Loucy (cell line): ENCODE data around the gene KCNT2.

Source experiments
- H2AFZ ChIP-seq: fragments of 200-600 bp; sonication (generic); 2 replicates; pipeline ENCODE4 v1.6.0; 2016; ENCODE audit warnings: antibody characterized with exemption, mild to moderate bottlenecking, low read length, moderate library complexity
- H3F3A ChIP-seq: fragments of 200-600 bp; 2 replicates; pipeline ENCODE4 v1.6.0; 2016; ENCODE audit warnings: antibody characterized with exemption, low read depth, mild to moderate bottlenecking
- H3K27me3 ChIP-seq: fragments of 200-600 bp; sonication (generic); 2 replicates; pipeline ENCODE4 v1.6.1; 2014; ENCODE audit warnings: low read length, mild to moderate bottlenecking; ENCODE audit not compliant: insufficient read depth, poor library complexity, severe bottlenecking
- H3K36me3 ChIP-seq: fragments of 200-600 bp; sonication (generic); 2 replicates; pipeline ENCODE4 v1.6.1; 2016; ENCODE audit warnings: low read length; ENCODE audit not compliant: insufficient read depth
- H3K4me1 ChIP-seq: fragments of 200-600 bp; sonication (generic); 2 replicates; pipeline ENCODE4 v1.5.1; 2014; ENCODE audit warnings: low read length, mild to moderate bottlenecking; ENCODE audit not compliant: insufficient read depth, poor library complexity, severe bottlenecking
- H3K4me2 ChIP-seq: fragments of 200-600 bp; sonication (generic); 2 replicates; pipeline ENCODE4 v1.6.0; 2014; ENCODE audit warnings: antibody characterized with exemption, low read length, low read depth, mild to moderate bottlenecking; ENCODE audit not compliant: poor library complexity, severe bottlenecking
- H3K4me3 ChIP-seq: fragments of 200-600 bp; sonication (generic); 2 replicates; pipeline ENCODE4 v1.5.1; 2014; ENCODE audit warnings: low read length, mild to moderate bottlenecking, mixed read lengths; ENCODE audit not compliant: poor library complexity, severe bottlenecking
- H3K79me2 ChIP-seq: fragments of 200-600 bp; sonication (generic); 2 replicates; pipeline ENCODE4 v1.6.1; 2014; ENCODE audit warnings: low read length; ENCODE audit not compliant: insufficient read depth
- H3K9ac ChIP-seq: fragments of 200-600 bp; sonication (generic); 2 replicates; pipeline ENCODE4 v1.6.0; 2014; ENCODE audit warnings: mild to moderate bottlenecking, low read depth, low read length, moderate library complexity; ENCODE audit not compliant: poor library complexity, severe bottlenecking
- H3K9me2 ChIP-seq: fragments of 200-600 bp; sonication (generic); replicated peaks from 2 replicates; pipeline ENCODE4 v1.6.1; 2016; ENCODE audit warnings: low read depth, low read length, mixed read lengths
- H3K9me3 ChIP-seq: fragments of 200-600 bp; sonication (generic); 2 replicates; pipeline ENCODE4 v1.6.1; 2014; ENCODE audit warnings: mild to moderate bottlenecking, antibody characterized with exemption, low read length, low read depth; ENCODE audit not compliant: insufficient read depth
- H4K20me1 ChIP-seq: fragments of 200-600 bp; sonication (generic); 2 replicates; pipeline ENCODE4 v1.6.0; 2014; ENCODE audit warnings: antibody characterized with exemption, low read length, mild to moderate bottlenecking; ENCODE audit not compliant: insufficient read depth, poor library complexity, severe bottlenecking
- EZH2phosphoT487 ChIP-seq: fragments of 200-600 bp; IDR thresholded peaks from 2 replicates; pipeline ENCODE4 v1.6.1; 2018; ENCODE audit warnings: antibody characterized with exemption, mild to moderate bottlenecking, moderate library complexity, borderline replicate concordance
- TF ChIP-seq, protein P1 (sequence below): fragments of 200-600 bp; sonication (generic); conservative IDR thresholded peaks from 2 replicates; pipeline ENCODE4 v1.5.1; 2014; ENCODE audit warnings: mild to moderate bottlenecking, antibody characterized with exemption, low read length

KCNT2 gene

DNA sequence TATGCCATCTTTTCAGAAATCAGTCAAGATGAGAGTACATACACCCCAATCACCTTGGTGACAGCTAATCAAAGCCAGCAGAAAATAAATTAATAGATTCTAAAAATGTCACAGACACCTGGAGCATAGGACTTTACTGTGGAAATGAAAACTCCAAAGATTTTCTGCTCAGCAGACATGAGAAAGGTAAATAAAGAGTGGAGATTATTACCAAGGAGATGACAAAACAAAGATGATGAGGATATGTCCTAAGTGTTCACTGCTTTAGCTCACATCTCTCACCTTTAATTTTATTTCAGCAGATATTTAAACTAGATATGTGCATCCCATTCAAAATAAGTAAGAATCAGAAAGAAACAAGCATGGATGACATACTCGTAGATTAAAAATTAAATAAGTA lies 14.8 kb upstream of the KCNT2 start:
- Histone ChIP-seq H3K79me2 (no peaks in the 10 kb centered on the region), H2AFZ (no peak overlapping the region), H3K4me1 (no peaks in the 10 kb centered on the region), H3K9me3 (no peaks in the 10 kb centered on the region), H3K9me2 (no peaks in the 10 kb centered on the region), H3K27me3 (no peaks in the 10 kb centered on the region), H3K4me2 (no peak overlapping the region), H4K20me1 (no peaks in the 10 kb centered on the region), H3K4me3 (no peak overlapping the region), H3F3A (no peaks in the 10 kb centered on the region), H3K9ac (no peak overlapping the region), H3K36me3 (no peaks in the 10 kb centered on the region)
- TF ChIP-seq, protein P1, sequence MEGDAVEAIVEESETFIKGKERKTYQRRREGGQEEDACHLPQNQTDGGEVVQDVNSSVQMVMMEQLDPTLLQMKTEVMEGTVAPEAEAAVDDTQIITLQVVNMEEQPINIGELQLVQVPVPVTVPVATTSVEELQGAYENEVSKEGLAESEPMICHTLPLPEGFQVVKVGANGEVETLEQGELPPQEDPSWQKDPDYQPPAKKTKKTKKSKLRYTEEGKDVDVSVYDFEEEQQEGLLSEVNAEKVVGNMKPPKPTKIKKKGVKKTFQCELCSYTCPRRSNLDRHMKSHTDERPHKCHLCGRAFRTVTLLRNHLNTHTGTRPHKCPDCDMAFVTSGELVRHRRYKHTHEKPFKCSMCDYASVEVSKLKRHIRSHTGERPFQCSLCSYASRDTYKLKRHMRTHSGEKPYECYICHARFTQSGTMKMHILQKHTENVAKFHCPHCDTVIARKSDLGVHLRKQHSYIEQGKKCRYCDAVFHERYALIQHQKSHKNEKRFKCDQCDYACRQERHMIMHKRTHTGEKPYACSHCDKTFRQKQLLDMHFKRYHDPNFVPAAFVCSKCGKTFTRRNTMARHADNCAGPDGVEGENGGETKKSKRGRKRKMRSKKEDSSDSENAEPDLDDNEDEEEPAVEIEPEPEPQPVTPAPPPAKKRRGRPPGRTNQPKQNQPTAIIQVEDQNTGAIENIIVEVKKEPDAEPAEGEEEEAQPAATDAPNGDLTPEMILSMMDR, result no peak
- no peak for TF ChIP-seq EZH2phosphoT487

DNA sequence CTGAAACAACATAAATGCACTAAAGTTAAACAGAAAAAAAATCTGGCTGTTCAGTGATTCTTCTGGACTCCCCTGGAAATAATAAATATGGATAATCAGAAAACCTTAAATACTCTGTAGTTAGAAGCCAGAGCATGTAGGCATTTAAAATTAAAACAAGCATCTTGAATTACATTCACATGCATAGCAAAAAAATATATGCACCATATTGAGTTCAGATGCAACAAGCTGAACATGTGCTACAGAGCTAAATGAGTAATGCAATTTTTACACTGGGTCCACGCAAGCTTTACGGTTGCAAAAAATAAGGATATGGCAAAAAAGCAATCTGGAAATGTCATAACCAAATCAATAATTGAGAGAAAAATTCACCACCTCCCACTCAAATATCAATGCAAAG lies 11.5 kb upstream of the KCNT2 start:
- H3K9ac ChIP-seq, result no peak overlapping the region
- no peak overlapping the region for H3K4me2 ChIP-seq
- H3K4me3 ChIP-seq, result no peak overlapping the region
- H3K79me2 ChIP-seq, result no peaks in the 10 kb centered on the region
- no peaks in the 10 kb centered on the region for H4K20me1 ChIP-seq
- TF ChIP-seq, protein P1, result no peak
- no peak for TF ChIP-seq EZH2phosphoT487
- no peaks in the 10 kb centered on the region for H3K27me3 ChIP-seq
- no peaks in the 10 kb centered on the region for H3K4me1 ChIP-seq
- no peaks in the 10 kb centered on the region for H3K9me3 ChIP-seq
- no peak overlapping the region for H2AFZ ChIP-seq
- no peaks in the 10 kb centered on the region for H3F3A ChIP-seq
- no peaks in the 10 kb centered on the region for H3K9me2 ChIP-seq
- no peaks in the 10 kb centered on the region for H3K36me3 ChIP-seq

DNA sequence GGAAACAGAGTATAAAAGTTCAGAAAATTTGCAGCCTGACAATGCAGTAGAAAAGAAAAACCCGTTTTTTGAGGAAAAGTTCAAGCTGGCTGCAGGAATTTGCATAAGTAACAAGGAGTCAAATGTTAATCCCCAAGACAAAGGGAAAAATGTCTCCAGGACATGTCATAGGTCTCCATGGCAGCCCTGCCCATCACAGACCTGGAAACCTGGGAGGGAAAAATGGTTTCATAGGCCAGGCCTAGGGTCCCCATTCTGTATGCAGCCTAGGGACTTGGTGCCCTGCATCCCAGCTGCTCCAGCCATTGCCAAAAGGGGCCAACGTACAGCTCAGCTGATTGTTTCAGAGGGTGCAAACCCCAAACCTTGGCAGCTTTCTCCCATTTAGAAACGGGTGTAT lies 3.6 kb upstream of the KCNT2 start:
- no peaks in the 10 kb centered on the region for H3K9me3 ChIP-seq
- H3K9ac ChIP-seq, result no peak overlapping the region
- no peak overlapping the region for H2AFZ ChIP-seq

More for the DNA sequence above, 3.6 kb upstream of the KCNT2 start:
- Histone ChIP-seq H3K4me2 (no peak overlapping the region), H3K79me2 (no peaks in the 10 kb centered on the region), H3K27me3 (peaks cover 8% of the 10 kb centered on the region), H3K4me3 (no peak overlapping the region), H3F3A (no peaks in the 10 kb centered on the region), H3K9me2 (no peaks in the 10 kb centered on the region), H3K4me1 (peaks cover 8% of the 10 kb centered on the region), H3K36me3 (no peaks in the 10 kb centered on the region), H4K20me1 (no peaks in the 10 kb centered on the region)
- TF ChIP-seq, protein P1, result no peak
- no peak for TF ChIP-seq EZH2phosphoT487
